ENCODE measurements around the gene C16orf89. TPM values are rescaled to one million over a fixed set of nuclear protein-coding genes. Genes with fewer than 3 reads are reported as not detected.
A peak's percentile ranks its signal among the peaks of the same experiment; 100 is the strongest.
"Not testable (repeated sequence)": the region's sequence is repeated elsewhere in the genome, so short reads cannot be mapped to it uniquely, and the experiment has no call there.

Gene C16orf89
- total RNA-seq, 2 donors from 2014 or later, result not detected

DNA sequence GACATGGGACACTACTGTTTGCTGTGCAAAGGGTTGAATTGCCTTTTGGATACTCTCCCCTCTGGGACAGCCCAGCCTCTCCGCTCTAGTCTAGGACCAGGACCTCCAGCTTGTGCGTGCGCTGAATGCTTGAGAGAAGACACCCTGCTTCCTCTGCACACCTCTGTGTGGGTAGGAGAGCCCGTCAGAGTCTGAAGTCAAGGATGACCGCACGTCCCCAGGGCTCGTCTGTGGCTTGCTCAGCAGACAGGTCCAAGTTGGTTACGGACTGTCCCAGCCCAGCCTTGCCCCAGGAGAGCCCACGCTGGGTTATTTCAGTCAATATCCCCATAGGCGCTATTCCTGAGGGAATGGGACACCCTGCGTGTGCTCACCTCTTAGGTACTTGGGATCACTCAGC is 3.7 kb downstream of the C16orf89 start:
- H3K27ac Mint-ChIP-seq, result no peak overlapping the region
- H3K27me3 Mint-ChIP-seq, result peaks cover 0 to 9% of the 10 kb centered on the region in 2 donors
- DNase-seq (ENCODE audit: low spot score) (no peak), ATAC-seq (peak in 1 of 2 donors; percentile 17)
- no peaks in the 10 kb centered on the region for H3K36me3 Mint-ChIP-seq
- H3K9me3 Mint-ChIP-seq, result no peaks in the 10 kb centered on the region
- H3K4me3 Mint-ChIP-seq, result no peak overlapping the region
- no peaks in the 10 kb centered on the region for H3K4me1 Mint-ChIP-seq (ENCODE audit: low read depth in 2 of 2)

DNA sequence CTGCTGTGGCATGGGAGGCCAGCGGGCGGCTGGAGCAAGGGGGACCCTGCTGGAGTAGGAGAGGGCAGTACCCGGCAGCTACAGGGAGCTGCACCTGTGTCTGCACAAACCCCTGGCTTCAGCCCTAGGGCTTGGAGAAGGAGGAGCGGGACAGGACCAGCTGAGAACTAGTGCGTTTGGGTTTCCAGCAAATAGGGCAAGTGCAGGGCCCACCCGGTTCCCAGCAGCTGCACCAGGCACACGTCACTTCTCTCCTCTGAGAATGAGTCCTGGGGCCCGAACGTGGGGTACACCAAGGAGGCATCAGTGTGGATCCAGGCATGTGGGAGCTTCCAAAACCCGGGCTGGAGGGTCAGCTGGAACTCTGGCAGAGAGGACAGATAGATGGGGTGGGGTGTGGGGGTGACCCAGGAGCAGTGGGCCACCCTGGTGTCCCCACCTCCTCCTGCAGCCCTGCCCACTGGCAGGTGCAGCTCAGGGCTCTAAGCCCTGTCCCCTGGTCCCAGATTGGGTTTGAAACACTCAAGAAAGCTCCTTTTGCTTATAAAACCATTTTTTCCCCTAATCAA is 5.6 kb downstream of the C16orf89 start:
- Mint-ChIP-seq H3K36me3 (no peaks in the 10 kb centered on the region), H3K4me3 (no peak overlapping the region), H3K27ac (no peak overlapping the region), H3K27me3 (peaks cover 0 to 11% of the 10 kb centered on the region in 2 donors), H3K4me1 (ENCODE audit: low read depth in 2 of 2) (no peaks in the 10 kb centered on the region), H3K9me3 (no peaks in the 10 kb centered on the region)
- DNase-seq (ENCODE audit: low spot score) (no peak), ATAC-seq (no peak)

DNA sequence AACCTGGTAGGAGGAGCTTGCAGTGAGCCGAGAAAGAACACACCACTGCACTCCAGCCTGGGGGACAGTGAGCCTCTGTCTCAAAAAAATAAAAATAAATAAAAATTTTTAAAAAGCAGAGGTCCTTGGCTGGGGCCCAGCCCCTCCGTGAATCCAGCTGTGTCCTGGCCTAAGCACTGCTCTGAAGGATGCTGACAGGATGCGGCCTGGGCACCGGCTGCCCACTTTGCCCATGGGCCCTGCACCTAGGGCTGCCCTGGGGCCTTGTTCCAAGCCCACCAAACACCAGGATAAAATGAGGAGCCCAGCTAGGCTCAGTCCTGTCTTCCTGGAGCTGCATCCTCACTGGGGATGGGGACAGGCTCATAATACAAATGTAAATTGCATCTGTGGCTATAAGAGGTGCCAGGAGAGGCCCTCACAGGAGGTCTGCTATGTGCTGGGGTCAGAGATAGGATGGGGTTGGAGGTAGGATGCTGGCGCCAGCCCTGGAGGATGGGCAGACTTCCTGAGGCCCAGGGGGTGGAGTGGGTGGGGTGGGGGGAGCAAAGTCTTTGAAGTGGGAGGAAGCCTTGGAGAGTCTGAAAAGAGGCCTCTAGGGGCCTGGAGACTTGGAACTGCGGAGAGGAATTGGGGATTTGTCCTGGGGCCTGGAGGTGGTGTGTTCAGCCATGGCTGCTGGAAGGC is 6.2 kb downstream of the C16orf89 start:
- Mint-ChIP-seq H3K27me3 (peaks cover 0 to 11% of the 10 kb centered on the region in 2 donors), H3K4me1 (ENCODE audit: low read depth in 2 of 2) (no peaks in the 10 kb centered on the region), H3K4me3 (no peak overlapping the region), H3K36me3 (no peaks in the 10 kb centered on the region), H3K9me3 (no peaks in the 10 kb centered on the region), H3K27ac (no peak overlapping the region)
- ATAC-seq (no peak), DNase-seq (ENCODE audit: low spot score) (no peak)

DNA sequence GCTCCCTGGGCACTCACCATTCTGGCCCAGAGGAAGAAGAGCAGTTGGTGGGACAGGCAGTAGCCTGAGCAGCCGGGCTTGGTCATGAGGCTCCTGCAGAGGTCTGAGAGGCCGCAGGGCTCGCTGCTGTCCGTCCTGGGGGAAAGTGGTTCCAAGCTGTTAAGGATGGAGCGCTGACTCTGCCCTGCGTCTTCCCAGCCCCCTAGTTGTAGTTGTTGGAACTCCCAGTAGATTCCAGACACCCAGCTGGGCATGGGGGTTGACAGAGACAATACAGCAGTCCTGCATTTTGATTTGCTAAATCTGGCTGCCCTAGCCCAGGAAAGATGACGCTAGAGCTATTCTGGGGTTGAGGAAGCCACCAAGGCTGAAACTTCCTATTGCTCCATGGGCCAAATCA is 7.3 kb downstream of the C16orf89 start:
- Mint-ChIP-seq H3K4me3 (no peak overlapping the region), H3K36me3 (no peaks in the 10 kb centered on the region), H3K9me3 (no peaks in the 10 kb centered on the region), H3K27ac (no peak overlapping the region), H3K27me3 (peaks cover 0 to 11% of the 10 kb centered on the region in 2 donors), H3K4me1 (ENCODE audit: low read depth in 2 of 2) (no peaks in the 10 kb centered on the region)
- DNase-seq (ENCODE audit: low spot score) (no peak), ATAC-seq (no peak)

DNA sequence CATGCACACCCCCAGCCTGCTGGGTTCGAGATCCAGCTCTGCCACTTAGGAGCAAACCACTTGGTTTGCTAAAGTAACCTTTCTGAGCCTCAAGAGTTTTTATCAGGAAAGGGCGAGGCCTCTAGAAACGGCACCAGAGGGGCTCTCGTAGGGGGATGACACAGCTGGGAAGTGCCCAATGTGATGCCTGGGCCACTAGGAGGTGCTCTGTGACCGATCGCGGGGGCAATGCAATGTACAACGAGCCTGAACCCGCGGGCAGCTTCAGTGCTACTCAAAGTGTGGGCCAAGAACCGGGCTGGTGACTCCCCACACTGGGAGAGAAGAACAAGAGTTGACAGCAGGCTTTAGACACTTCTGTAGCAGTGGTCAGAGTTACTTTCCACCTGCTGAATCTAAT is 9.4 kb downstream of the C16orf89 start:
- H3K4me3 Mint-ChIP-seq, result no peak overlapping the region
- no peak overlapping the region for H3K27ac Mint-ChIP-seq
- ATAC-seq (peak; percentile 65 to 74), DNase-seq (ENCODE audit: low spot score) (no peak)
- peaks cover 0 to 5% of the 10 kb centered on the region in 2 donors for H3K27me3 Mint-ChIP-seq
- H3K36me3 Mint-ChIP-seq, result no peaks in the 10 kb centered on the region
- no peaks in the 10 kb centered on the region for H3K4me1 Mint-ChIP-seq (ENCODE audit: low read depth in 2 of 2)
- no peaks in the 10 kb centered on the region for H3K9me3 Mint-ChIP-seq

DNA sequence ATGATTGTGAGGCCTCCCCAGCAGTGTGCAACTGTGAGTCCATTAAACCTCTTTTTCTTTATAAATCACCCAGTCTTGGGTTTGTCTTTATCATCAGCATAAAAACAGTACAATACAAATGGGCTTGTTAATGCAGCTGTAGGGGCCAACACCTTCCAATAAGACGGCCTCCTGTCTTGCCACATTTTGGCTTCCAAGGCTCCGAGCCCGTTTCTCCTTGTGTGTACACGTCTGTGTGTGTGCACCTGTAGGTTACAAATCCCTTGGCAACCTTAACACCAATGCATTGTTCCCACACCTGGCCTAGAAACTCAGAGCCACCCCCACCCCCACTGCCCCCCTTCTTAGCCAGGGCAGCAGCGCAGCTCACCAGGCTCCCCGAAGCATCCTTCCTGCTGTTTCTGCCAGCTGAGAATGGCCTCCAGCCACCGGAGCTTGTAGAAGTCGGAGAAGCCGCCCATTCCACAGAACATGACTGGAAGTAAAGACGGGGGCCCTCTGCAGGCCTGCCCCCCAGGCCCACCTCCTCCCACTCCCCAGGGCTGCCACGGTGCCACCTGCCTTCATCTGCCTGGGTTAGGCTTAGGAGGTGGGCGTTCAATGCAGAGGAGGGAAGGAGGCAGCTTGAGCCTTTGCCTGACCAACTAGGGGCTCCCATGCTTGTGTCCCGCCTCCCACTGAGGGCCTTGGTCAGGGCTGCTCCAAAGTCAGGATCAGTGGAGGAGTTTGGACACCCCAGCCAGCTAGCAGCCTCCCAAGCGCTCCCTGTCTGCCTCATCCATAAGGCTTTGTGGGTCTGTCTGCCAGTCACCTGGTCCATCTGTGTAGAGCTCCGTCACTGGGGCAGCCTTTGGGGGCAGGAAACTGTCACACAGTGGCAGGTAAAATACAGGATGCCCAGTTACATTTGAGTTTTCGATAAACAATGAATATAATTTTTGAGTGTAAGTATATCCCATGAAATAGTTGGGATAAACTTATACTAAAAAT is 10.6 kb downstream of the C16orf89 start:
- H3K4me3 Mint-ChIP-seq, result no peak overlapping the region
- no peaks in the 10 kb centered on the region for H3K4me1 Mint-ChIP-seq (ENCODE audit: low read depth in 2 of 2)
- DNase-seq (ENCODE audit: low spot score) (no peak), ATAC-seq (no peak)
- no peak overlapping the region for H3K27ac Mint-ChIP-seq
- H3K9me3 Mint-ChIP-seq, result no peaks in the 10 kb centered on the region
- no peaks in the 10 kb centered on the region for H3K36me3 Mint-ChIP-seq
- H3K27me3 Mint-ChIP-seq, result peaks cover 0 to 5% of the 10 kb centered on the region in 2 donors

DNA sequence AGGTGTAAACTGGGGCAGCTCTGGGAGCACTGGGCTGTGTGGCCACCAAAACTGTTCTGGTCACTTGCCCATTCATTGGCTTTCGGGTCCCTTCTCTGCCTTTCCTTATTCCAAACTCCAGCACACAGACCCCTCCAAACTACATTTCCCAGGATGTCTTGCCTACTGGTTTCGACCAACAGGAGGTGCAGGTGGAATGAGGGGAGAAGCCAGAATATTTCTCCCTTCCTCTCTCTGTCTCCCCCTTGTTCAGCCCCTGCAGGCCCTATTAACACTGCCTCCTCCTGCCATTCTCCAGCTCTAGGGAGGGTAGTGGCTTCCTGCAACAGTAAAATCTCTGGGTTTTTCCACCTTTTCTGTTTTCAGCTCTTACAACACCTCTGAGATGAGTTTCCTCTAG is 18.8 kb downstream of the C16orf89 start:
- H3K9me3 Mint-ChIP-seq, result no peaks in the 10 kb centered on the region
- no peak overlapping the region for H3K4me3 Mint-ChIP-seq
- no peaks in the 10 kb centered on the region for H3K4me1 Mint-ChIP-seq (ENCODE audit: low read depth in 2 of 2)
- no peaks in the 10 kb centered on the region for H3K36me3 Mint-ChIP-seq
- H3K27me3 Mint-ChIP-seq, result peaks cover 2 to 15% of the 10 kb centered on the region in 2 donors
- H3K27ac Mint-ChIP-seq, result no peak overlapping the region
- DNase-seq (ENCODE audit: low spot score), result no peak
- no peak for ATAC-seq

DNA sequence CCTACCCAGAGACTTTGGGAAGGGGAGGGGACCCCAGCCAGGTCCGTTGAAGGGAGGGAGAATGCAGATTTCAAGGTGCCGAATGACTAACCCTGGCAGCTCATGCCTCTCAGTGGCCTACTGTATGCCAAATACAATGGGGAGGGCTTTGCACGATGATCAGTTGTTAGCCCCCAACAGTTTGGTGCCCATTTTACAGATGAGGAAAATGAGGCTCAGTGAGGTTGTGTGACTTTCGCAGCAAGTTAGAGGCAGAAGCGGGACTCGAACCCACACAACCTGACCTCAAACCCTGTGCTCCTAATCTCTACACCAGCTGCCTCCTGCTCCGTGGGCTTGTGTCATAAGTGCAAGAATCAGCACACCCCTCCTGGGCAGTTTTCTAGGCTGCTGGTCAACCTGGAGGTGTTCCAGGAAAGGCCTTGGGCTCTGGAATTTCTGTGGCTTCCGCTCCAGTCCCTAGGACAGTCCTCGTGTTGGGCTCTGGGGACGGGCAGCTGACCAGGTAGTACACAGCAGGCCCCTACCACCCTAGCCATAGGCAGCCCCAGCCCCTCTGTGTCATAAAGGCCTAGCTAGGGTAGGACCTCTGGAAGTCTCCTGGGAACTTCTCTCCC is 20.1 kb downstream of the C16orf89 start:
- Mint-ChIP-seq H3K36me3 (no peaks in the 10 kb centered on the region), H3K4me1 (ENCODE audit: low read depth in 2 of 2) (no peaks in the 10 kb centered on the region), H3K4me3 (no peak overlapping the region), H3K9me3 (no peaks in the 10 kb centered on the region), H3K27ac (no peak overlapping the region), H3K27me3 (peaks cover 2 to 15% of the 10 kb centered on the region in 2 donors)
- ATAC-seq, result no peak
- DNase-seq (ENCODE audit: low spot score), result no peak

DNA sequence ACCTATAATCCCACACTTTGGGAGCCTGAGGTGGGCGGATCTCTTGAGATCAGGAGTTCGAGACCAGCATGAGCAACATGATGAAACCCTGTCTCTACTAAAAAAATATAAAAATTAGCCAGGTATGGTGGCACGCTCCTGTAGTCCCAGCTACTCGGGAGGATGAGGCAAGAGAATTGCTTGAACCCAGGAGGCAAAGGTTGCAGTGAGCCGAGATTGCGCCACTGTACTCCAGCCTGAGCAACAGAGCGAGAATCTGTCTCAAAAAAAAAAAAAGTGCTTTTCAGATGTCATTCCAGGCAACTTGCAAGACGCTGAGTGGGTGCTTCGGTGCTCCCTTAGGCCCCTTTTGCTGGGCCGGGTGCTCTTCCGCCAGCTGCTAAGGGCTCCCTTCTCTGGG is 21.2 kb downstream of the C16orf89 start:
- not testable (repeated sequence) for H3K27ac Mint-ChIP-seq; DNase-seq (ENCODE audit: low spot score); H3K36me3 Mint-ChIP-seq; H3K9me3 Mint-ChIP-seq; H3K4me3 Mint-ChIP-seq; H3K4me1 Mint-ChIP-seq (ENCODE audit: low read depth in 2 of 2); ATAC-seq
- H3K27me3 Mint-ChIP-seq, result peaks cover 2 to 11% of the 10 kb centered on the region in 2 donors

DNA sequence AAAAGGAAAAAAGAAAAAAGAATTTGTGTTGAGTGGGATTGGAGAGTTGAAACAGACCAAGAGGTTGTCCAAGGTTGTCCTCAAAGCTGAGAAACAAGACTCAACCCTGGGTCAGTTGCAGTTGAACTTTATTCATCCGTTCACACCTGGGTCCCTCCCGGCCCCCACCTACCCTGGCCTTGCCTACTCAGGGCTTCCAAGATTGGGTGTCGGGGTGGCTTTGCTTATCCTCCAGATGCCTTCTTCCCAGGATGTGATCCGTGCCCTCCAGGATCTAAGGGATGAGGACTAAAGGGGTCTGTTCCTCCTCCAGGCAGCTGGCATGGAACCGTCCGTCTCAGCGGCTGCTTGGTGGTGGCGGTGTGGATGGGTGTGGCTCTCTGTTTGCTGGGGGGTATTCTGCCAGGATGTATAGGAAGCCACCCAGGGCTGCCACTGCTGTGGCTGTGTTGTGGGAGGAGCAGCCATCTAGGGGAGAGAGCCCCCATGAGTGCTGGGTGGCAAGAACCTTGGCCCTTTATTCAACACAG is 21.7 kb downstream of the C16orf89 start:
- H3K4me1 Mint-ChIP-seq (ENCODE audit: low read depth in 2 of 2), result no peaks in the 10 kb centered on the region
- H3K27me3 Mint-ChIP-seq, result peaks cover 2 to 8% of the 10 kb centered on the region in 2 donors
- no peak overlapping the region for H3K27ac Mint-ChIP-seq
- H3K36me3 Mint-ChIP-seq, result no peaks in the 10 kb centered on the region
- ATAC-seq (no peak), DNase-seq (ENCODE audit: low spot score) (no peak)
- no peak overlapping the region for H3K4me3 Mint-ChIP-seq
- H3K9me3 Mint-ChIP-seq, result no peaks in the 10 kb centered on the region

DNA sequence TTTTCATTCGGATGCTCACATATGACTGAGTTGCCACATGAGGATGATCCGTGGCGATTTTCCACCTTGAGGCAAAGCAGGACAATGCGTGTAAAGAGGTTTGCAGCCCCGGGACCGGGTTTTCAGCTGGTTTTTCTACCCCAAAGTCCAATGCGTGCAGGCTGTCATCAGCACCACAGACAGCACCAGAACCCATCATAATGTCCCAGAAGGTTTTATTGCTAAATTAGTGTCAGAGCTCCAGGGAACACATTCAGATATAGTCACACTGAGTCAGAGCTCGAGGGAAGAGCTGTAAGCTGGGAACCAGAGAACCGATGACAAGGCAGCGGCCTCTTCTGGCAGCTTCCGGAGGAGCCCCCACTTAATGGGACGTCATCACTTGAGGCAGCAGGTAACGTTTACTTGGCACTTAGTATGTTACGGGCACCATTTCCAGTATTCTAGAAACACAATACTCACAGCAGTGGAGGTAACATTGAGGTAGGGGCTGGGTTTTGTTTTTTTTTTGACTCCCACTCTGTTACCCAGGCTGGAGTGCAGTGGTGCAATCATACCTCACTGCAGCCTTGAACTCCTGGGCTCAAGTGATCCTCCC is 23.1 kb downstream of the C16orf89 start:
- Mint-ChIP-seq H3K4me1 (ENCODE audit: low read depth in 2 of 2) (no peaks in the 10 kb centered on the region), H3K9me3 (no peaks in the 10 kb centered on the region), H3K36me3 (no peaks in the 10 kb centered on the region), H3K27ac (no peak overlapping the region), H3K27me3 (peaks cover 0 to 2% of the 10 kb centered on the region in 2 donors), H3K4me3 (no peak overlapping the region)
- ATAC-seq (no peak), DNase-seq (ENCODE audit: low spot score) (no peak)

DNA sequence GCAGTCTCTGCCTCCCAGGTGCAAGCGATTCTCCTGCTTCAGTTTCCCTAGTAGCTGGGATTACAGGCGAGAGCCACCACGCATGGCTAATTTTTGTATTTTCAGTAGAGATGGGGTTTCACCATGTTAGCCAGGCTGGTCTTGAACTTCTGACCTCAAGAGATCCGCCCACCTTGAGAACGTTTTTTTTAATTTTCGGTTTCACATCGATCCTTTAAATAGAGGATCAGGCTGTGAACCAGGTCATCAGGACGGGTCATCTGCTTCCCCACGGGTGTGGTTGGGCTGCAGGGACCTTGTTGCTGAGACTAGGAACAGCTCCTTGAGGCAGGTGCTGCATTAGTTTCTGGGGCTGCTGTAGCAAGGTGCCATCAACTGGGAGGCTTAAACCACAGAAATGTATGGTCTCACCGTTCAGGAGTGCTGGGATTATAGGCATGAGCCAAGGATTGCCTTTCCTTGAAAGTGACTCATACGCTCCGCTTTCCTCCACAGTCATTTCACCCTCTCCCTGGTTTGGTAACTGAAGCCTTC is 24.1 kb downstream of the C16orf89 start:
- Mint-ChIP-seq H3K27ac (no peak overlapping the region), H3K4me3 (no peak overlapping the region), H3K4me1 (ENCODE audit: low read depth in 2 of 2) (no peaks in the 10 kb centered on the region), H3K27me3 (peaks cover 0 to 4% of the 10 kb centered on the region in 2 donors), H3K9me3 (no peaks in the 10 kb centered on the region), H3K36me3 (no peaks in the 10 kb centered on the region)
- DNase-seq (ENCODE audit: low spot score) (no peak), ATAC-seq (no peak)

DNA sequence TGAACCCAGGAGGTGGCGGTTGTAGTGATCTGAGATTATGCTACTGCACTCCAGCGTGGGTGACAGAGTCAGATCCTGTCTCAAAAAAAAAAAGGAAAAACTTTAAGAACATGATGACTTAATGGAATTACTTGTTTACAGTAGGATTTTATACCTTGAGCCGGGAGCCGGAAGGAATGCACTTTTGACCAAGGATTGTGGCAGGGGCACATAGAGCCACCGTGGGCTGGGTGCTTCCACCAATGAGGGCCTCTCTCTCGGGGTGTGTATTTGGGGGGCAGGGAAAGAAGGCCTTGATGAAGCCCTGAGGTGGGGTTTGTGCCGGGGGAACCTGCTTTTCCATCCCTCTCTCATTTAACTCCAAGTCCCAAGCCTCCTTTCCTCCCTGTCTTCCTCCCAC is 25.3 kb downstream of the C16orf89 start:
- Mint-ChIP-seq H3K36me3 (no peaks in the 10 kb centered on the region), H3K4me3 (no peak overlapping the region), H3K27me3 (peaks cover 0 to 3% of the 10 kb centered on the region in 2 donors), H3K4me1 (ENCODE audit: low read depth in 2 of 2) (no peaks in the 10 kb centered on the region), H3K9me3 (no peaks in the 10 kb centered on the region), H3K27ac (no peak overlapping the region)
- no peak for ATAC-seq
- no peak for DNase-seq (ENCODE audit: low spot score)

All from natural killer cell treated with Interleukin-12 subunit alpha and Interleukin-12 subunit beta and Interleukin-15 and Interleukin-18, amount 100 ng/mL, for 72 hours (primary cell).